Liver (tissue), 2 donors: ENCODE results near the gene LOXL3.

Experiments
- CTCF ChIP-seq: fragments of 150-350 bp; IDR thresholded peaks from 2 replicates; pipeline ENCODE4 v1.5.1; 2017; ENCODE audit warnings: improper control_type of control experiment, low read depth, low read length; ENCODE audit not compliant: missing input control
- ZBTB33 ChIP-seq: IDR thresholded peaks from 2 replicates; pipeline ENCODE4 v1.6.1; 2016; ENCODE audit warnings: antibody characterized with exemption
- donor health status: healthy.

- no peak for TF ChIP-seq ZBTB33
- no peak for TF ChIP-seq CTCF
Observed at GRCh38 chr2:74530239-74531187, 23.2 kb downstream of the LOXL3 start.
